Calu3 (cell line): ENCODE results near the gene NF1. TPM values are rescaled to one million over a fixed set of nuclear protein-coding genes. Genes with fewer than 3 reads are reported as not detected.

Experiments used
- BruUV-seq: library from RNA; stranded (reverse); fragments of 400-500 nt; replicated peaks from 2 replicates; lab custom pipeline; 2021; lab: Mats Ljungman, UMichigan
- CTCF ChIA-PET: fragments of 300-600 bp; sonication (Branson Sonifier 250); formaldehyde crosslinking; loops from one replicate; lab custom pipeline; 2022; ENCODE audit warnings: antibody characterized with exemption; lab: Charles Lee
- DNase-seq: peaks from one replicate; pipeline ENCODE4 v3.0.0; 2022
- H3K27ac Mint-ChIP-seq: one replicate; pipeline ENCODE4 v1.8.0; 2022; ENCODE audit warnings: mixed read lengths; ENCODE audit not compliant: unreplicated experiment
- H3K27me3 Mint-ChIP-seq: one replicate; pipeline ENCODE4 v1.8.0; 2022; ENCODE audit warnings: mixed read lengths; ENCODE audit not compliant: unreplicated experiment
- H3K36me3 Mint-ChIP-seq: one replicate; pipeline ENCODE4 v1.8.0; 2022; ENCODE audit warnings: mild to moderate bottlenecking, moderate library complexity, mixed read lengths; ENCODE audit not compliant: insufficient read depth, unreplicated experiment
- H3K4me1 Mint-ChIP-seq: one replicate; pipeline ENCODE4 v1.8.0; 2022; ENCODE audit warnings: mild to moderate bottlenecking, low read depth, mixed read lengths; ENCODE audit not compliant: unreplicated experiment
- H3K4me3 Mint-ChIP-seq: one replicate; pipeline ENCODE4 v1.8.0; 2022; ENCODE audit warnings: mild to moderate bottlenecking, low read depth, moderate library complexity, mixed read lengths; ENCODE audit not compliant: unreplicated experiment
- H3K9me3 Mint-ChIP-seq: one replicate; pipeline ENCODE4 v1.8.0; 2022; ENCODE audit warnings: low read depth, mixed read lengths; ENCODE audit not compliant: unreplicated experiment
- CTCF ChIP-seq: fragments of 200-600 bp; IDR thresholded peaks from one replicate; pipeline ENCODE4 v1.8.0; 2022; ENCODE audit warnings: antibody characterized with exemption; ENCODE audit not compliant: unreplicated experiment
- intact Hi-C: fragments of 100-400 bp; cut with micrococcal nuclease; formaldehyde crosslinking; loops from one replicate; pipeline ENCODE4 v1.10.0; 2022; ENCODE audit not compliant: unreplicated experiment
- total RNA-seq: library from RNA; stranded (reverse); gene quantifications from 2 replicates; pipeline ENCODE4 v1.2.3, GENCODE V29; 2022

Gene NF1
- total RNA-seq, 1 experiment from 2014 or later = 64.7 TPM

GRCh38 chr17:31130286-31131224, 35.8 kb downstream of the NF1 start:
- no peak overlapping the region for H3K27ac Mint-ChIP-seq
- H3K27me3 Mint-ChIP-seq = no peaks in the 10 kb centered on the region
- BruUV-seq = no TSS peak
- DNase-seq = no peak
- intact Hi-C loops = no loop called here
- no peaks in the 10 kb centered on the region for H3K4me1 Mint-ChIP-seq
- H3K9me3 Mint-ChIP-seq = no peaks in the 10 kb centered on the region
- CTCF ChIA-PET = interaction anchor here (0.5 to 0.7 kb wide), 2 partner anchors 24 to 281 kb away, joined by 3 read pairs; no protein-coding TSS in a partner anchor
- no peaks in the 10 kb centered on the region for H3K36me3 Mint-ChIP-seq
- no peak for TF ChIP-seq CTCF
- no peak overlapping the region for H3K4me3 Mint-ChIP-seq

GRCh38 chr17:31131299-31131698, 36.5 kb downstream of the NF1 start:
- no peak overlapping the region for H3K27ac Mint-ChIP-seq
- H3K4me1 Mint-ChIP-seq = no peaks in the 10 kb centered on the region
- intact Hi-C loops = no loop called here
- no peaks in the 10 kb centered on the region for H3K9me3 Mint-ChIP-seq
- H3K27me3 Mint-ChIP-seq = no peaks in the 10 kb centered on the region
- CTCF ChIA-PET = interaction anchor here (0.5 kb wide), 1 partner anchor 24 kb away, joined by 3 read pairs; no protein-coding TSS in a partner anchor
- no peak overlapping the region for H3K4me3 Mint-ChIP-seq
- BruUV-seq = no TSS peak
- TF ChIP-seq CTCF = no peak
- DNase-seq = no peak
- H3K36me3 Mint-ChIP-seq = no peaks in the 10 kb centered on the region

GRCh38 chr17:31132977-31133376, 38.2 kb downstream of the NF1 start:
- Mint-ChIP-seq H3K36me3 (peaks cover under 1% of the 10 kb centered on the region), H3K9me3 (no peaks in the 10 kb centered on the region), H3K4me3 (no peak overlapping the region), H3K27ac (no peak overlapping the region), H3K4me1 (no peaks in the 10 kb centered on the region), H3K27me3 (no peaks in the 10 kb centered on the region)
- intact Hi-C loops = no loop called here
- CTCF ChIA-PET = no interaction called here
- TF ChIP-seq CTCF = no peak
- BruUV-seq = no TSS peak
- no peak for DNase-seq

- no peaks in the 10 kb centered on the region for H3K4me1 Mint-ChIP-seq
- intact Hi-C loops = no loop called here
- no peak for TF ChIP-seq CTCF
- no peak overlapping the region for H3K27ac Mint-ChIP-seq
- H3K4me3 Mint-ChIP-seq = no peak overlapping the region
- H3K36me3 Mint-ChIP-seq = peaks cover 4% of the 10 kb centered on the region
- BruUV-seq = no TSS peak
- DNase-seq = no peak
- CTCF ChIA-PET = no interaction called here
- no peaks in the 10 kb centered on the region for H3K9me3 Mint-ChIP-seq
- H3K27me3 Mint-ChIP-seq = no peaks in the 10 kb centered on the region
Observed at GRCh38 chr17:31134576-31134975, 39.8 kb downstream of the NF1 start.
